Nephron (organoid): ENCODE measurements around the gene MGMT.

Experiments
- H3K27ac Mint-ChIP-seq, 3 experiments: 2 replicates each; pipeline ENCODE4 v1.8.0; 2020; ENCODE audit warnings: mixed read lengths in 3 of 3, mild to moderate bottlenecking in 2 of 3, moderate library complexity in 1 of 3
- H3K27me3 Mint-ChIP-seq: 2 replicates; pipeline ENCODE4 v1.8.0; 2021; ENCODE audit warnings: low read depth, mild to moderate bottlenecking, moderate library complexity, mixed read lengths
- H3K36me3 Mint-ChIP-seq: 2 replicates; pipeline ENCODE4 v1.8.0; 2020; ENCODE audit warnings: low read depth, mixed read lengths
- H3K4me1 Mint-ChIP-seq: 2 replicates; pipeline ENCODE4 v1.8.0; 2020; ENCODE audit warnings: mixed read lengths
- H3K4me3 Mint-ChIP-seq, 3 experiments: 2 replicates each; pipeline ENCODE4 v1.8.0; 2020; ENCODE audit warnings: mild to moderate bottlenecking in 3 of 3, mixed read lengths in 3 of 3, moderate library complexity in 2 of 3
- H3K9me3 Mint-ChIP-seq: 2 replicates; pipeline ENCODE4 v1.8.0; 2020; ENCODE audit warnings: mixed read lengths
- TF ChIP-seq, protein P1 (sequence below), 3 experiments: fragments of 200-600 bp; sonication (generic); IDR thresholded peaks; one replicate each; pipeline ENCODE4 v1.5.0; 2021; ENCODE audit warnings: antibody characterized with exemption in 3 of 3; ENCODE audit not compliant: unreplicated experiment in 3 of 3

Gene MGMT

DNA sequence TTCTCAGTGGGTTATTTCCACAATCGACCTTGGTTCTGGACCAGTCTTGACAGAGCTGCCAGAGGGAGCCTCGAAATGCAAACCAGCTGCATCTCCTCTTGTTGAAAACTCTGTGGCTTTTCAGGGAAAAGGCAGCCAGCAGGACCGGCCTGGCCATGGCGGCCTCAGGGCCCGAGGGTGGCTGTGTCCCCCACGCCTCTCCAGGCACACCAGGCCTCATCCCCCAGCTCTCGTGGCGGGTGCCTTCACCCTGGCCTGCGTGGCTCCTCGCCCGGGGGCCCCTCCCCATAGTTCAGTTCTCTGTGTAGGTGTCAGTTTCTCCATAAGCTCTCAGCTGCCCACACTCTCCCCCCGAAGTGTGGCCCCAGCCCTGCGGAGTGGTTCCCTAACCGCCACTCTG, 63.5 kb downstream of the MGMT start:
- Mint-ChIP-seq H3K4me3 (no peak overlapping the region), H3K36me3 (peaks cover 11% of the 10 kb centered on the region), H3K27me3 (peaks cover 3% of the 10 kb centered on the region), H3K4me1 (peaks cover 13% of the 10 kb centered on the region), H3K9me3 (no peaks in the 10 kb centered on the region), H3K27ac (peak overlapping the region in 1 of 3 experiments; percentile 46)
- TF ChIP-seq, protein P1, sequence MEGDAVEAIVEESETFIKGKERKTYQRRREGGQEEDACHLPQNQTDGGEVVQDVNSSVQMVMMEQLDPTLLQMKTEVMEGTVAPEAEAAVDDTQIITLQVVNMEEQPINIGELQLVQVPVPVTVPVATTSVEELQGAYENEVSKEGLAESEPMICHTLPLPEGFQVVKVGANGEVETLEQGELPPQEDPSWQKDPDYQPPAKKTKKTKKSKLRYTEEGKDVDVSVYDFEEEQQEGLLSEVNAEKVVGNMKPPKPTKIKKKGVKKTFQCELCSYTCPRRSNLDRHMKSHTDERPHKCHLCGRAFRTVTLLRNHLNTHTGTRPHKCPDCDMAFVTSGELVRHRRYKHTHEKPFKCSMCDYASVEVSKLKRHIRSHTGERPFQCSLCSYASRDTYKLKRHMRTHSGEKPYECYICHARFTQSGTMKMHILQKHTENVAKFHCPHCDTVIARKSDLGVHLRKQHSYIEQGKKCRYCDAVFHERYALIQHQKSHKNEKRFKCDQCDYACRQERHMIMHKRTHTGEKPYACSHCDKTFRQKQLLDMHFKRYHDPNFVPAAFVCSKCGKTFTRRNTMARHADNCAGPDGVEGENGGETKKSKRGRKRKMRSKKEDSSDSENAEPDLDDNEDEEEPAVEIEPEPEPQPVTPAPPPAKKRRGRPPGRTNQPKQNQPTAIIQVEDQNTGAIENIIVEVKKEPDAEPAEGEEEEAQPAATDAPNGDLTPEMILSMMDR (IDR thresholded peaks at IDR 0.05; ENCODE audit: unreplicated experiment in 3 of 3) = no peak

DNA sequence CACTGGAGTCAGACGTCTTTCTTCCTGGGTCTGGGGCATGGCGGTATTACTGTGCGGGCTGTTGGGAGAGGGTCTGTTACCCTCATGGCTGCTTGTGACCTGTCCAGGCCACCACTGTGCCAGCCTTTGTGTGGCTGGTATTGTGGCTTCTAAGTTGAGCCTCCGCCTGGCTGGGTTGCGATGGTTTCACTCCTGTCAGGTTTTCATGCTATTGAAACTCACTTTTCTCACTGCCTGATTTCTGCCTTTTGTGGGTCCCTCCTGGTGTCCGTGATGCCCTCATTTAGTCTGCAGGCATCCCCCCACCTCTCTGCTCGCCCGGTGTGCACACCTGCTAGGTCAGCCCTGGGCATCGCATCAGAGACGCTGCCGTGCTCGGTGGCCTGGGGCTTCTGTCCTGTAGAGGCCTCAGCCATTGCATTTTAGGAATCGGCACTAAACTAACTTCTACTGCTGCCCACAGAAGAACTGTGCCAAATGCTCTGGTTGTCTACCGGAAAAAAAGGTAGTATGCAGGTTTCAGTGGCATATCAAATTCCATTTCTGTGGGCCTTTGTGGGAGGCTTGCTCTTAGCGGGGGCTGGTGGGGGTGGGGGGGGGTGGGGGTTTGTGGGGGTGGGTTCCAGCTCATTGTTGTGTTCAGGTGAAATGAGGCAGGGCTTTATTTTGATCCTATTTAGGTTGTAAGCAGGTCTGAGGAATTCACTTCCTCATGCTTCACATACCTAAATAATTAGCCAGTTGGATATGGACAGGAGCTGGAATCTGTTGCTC, 64.3 kb downstream of the MGMT start:
- TF ChIP-seq, protein P1 (IDR thresholded peaks at IDR 0.05; ENCODE audit: unreplicated experiment in 3 of 3) = no peak
- H3K9me3 Mint-ChIP-seq = no peaks in the 10 kb centered on the region
- H3K4me3 Mint-ChIP-seq = no peak overlapping the region
- H3K36me3 Mint-ChIP-seq = peaks cover 11% of the 10 kb centered on the region
- peak overlapping the region; percentile 51 to 86 (median 57) for H3K27ac Mint-ChIP-seq
- peaks cover 10% of the 10 kb centered on the region for H3K4me1 Mint-ChIP-seq
- H3K27me3 Mint-ChIP-seq = peaks cover 3% of the 10 kb centered on the region

DNA sequence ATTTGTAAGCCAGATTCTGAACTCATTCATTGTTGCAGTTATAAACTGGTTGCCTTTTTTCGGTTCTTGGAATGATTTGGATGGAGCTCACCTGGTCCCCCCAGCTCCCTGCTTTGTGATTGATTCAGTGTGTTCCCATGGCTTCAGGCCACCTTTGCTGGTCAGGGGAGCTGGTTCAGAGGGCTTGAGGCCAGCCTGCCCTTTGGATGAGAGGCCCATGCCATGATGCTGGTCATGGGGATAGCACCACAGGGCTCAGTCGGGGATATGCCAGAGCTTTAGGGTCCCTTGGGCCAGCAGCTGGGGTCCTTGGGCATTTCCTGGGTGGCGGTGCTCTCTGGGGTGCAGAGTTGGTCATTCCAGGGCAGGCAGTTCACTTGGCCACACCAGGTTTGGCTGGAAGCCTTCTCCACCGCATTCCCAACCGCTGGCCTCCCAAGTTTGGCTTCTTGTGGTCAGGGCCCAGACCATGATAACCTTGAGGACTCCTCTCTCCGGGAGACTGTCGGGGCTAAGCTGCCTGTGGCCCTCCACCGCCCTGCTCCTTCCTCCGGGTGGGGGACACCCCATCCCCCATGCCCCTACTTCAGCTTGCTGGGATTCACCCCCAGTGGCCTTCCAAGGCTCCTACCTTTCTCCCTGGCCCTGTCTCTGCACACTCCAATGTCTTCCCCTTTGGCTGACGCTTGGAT, 65.1 kb downstream of the MGMT start:
- H3K4me1 Mint-ChIP-seq = peaks cover 15% of the 10 kb centered on the region
- TF ChIP-seq, protein P1 (IDR thresholded peaks at IDR 0.05; ENCODE audit: unreplicated experiment in 3 of 3) = no peak
- H3K36me3 Mint-ChIP-seq = peaks cover 12% of the 10 kb centered on the region
- H3K27me3 Mint-ChIP-seq = peaks cover 3% of the 10 kb centered on the region
- H3K9me3 Mint-ChIP-seq = no peaks in the 10 kb centered on the region
- H3K4me3 Mint-ChIP-seq = no peak overlapping the region
- H3K27ac Mint-ChIP-seq = peak overlapping the region in 2 of 3 experiments; percentile 40 to 51

DNA sequence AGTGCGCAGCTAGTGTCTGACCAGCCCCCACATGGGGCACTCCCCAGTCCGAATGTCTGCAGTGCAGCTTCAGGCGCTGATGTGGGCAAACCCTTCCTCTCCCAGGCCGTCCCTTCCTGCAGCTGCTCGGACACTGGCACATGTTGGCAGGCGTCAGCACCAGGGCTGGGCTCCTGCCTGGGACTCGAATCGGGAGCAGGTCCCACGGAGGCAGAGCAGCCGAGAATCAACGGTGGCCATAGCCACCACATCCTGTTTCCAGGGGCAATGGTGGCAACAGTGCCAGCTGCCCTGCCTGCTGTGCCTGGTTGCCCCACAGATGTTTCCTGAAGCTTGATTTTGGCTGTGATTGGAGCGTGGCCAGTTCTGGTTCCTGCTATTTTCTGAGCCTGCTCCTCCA, 65.8 kb downstream of the MGMT start:
- Mint-ChIP-seq H3K4me1 (peaks cover 19% of the 10 kb centered on the region), H3K9me3 (no peaks in the 10 kb centered on the region), H3K4me3 (no peak overlapping the region), H3K36me3 (peaks cover 13% of the 10 kb centered on the region), H3K27me3 (peaks cover 2% of the 10 kb centered on the region), H3K27ac (no peak overlapping the region)
- TF ChIP-seq, protein P1 (IDR thresholded peaks at IDR 0.05; ENCODE audit: unreplicated experiment in 3 of 3) = no peak

DNA sequence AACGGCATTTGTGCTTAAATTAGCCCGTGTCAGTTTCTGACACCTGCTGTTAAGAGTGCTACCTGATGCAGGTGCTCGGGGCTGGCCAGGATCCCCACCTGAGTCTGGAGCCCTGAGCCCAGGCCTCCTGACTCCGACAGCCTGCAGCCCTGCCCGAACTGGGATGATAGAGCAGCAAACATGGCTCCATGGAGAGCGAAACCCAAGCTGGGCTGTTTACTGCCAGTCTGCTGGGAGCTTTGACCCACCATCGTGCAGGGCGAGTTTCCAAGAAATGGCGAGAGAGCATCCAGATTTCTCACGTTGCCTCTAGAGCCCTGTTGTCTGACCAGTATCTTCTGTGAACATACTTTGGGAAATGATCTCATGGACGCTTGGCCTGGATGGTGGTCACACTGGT, 66.2 kb downstream of the MGMT start:
- Mint-ChIP-seq H3K4me3 (no peak overlapping the region), H3K9me3 (no peaks in the 10 kb centered on the region), H3K36me3 (peaks cover 11% of the 10 kb centered on the region), H3K27me3 (no peaks in the 10 kb centered on the region), H3K27ac (no peak overlapping the region), H3K4me1 (peaks cover 19% of the 10 kb centered on the region)
- TF ChIP-seq, protein P1 (IDR thresholded peaks at IDR 0.05; ENCODE audit: unreplicated experiment in 3 of 3) = no peak
